Neural cell (in vitro differentiated cells): ENCODE measurements around the gene SPECC1L.

Source experiments
- EP300 ChIP-seq: fragments of 450-650 bp; conservative IDR thresholded peaks from 2 replicates; pipeline ENCODE4 v1.6.1; 2014; ENCODE audit warnings: antibody characterized with exemption, mild to moderate bottlenecking, moderate library complexity; ENCODE audit not compliant: poor library complexity, severe bottlenecking
- EZH2 ChIP-seq: fragments of 200-600, 300-800 bp; shearing (Covaris generic), sonication (generic); IDR thresholded peaks from 2 replicates; pipeline ENCODE4 v1.6.1; 2014; ENCODE audit warnings: antibody characterized with exemption, low read length, borderline replicate concordance, mild to moderate bottlenecking; ENCODE audit not compliant: insufficient read depth, poor library complexity, severe bottlenecking
- REST ChIP-seq: IDR thresholded peaks from 2 replicates; pipeline ENCODE4 v1.6.1; 2012; ENCODE audit warnings: borderline replicate concordance
- TF ChIP-seq, protein P1 (sequence below): fragments of 450-650 bp; IDR thresholded peaks from 2 replicates; pipeline ENCODE4 v1.5.1; 2014; ENCODE audit warnings: antibody characterized with exemption, mild to moderate bottlenecking, moderate library complexity; ENCODE audit not compliant: poor library complexity, severe bottlenecking

DNA sequence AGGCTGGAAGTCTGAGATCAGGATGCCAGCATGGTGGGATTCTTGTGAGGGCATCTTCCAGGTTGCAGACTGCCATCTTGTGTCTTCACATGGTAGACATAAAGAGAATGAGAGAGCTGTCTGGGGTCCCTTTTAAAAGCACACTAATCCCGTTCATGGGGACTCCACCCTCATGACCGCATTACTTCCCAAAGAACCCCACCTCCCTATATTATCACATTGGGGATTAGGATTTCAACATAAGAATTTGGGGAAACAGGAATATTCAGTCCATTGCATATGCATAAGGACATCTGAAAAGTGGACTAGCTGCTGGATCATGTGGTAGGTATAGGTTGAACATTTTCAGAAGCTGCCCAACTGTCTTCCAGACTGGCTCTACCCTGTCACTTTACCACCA lies 123.6 kb downstream of the SPECC1L start:
- TF ChIP-seq REST: no peak
- TF ChIP-seq, protein P1, sequence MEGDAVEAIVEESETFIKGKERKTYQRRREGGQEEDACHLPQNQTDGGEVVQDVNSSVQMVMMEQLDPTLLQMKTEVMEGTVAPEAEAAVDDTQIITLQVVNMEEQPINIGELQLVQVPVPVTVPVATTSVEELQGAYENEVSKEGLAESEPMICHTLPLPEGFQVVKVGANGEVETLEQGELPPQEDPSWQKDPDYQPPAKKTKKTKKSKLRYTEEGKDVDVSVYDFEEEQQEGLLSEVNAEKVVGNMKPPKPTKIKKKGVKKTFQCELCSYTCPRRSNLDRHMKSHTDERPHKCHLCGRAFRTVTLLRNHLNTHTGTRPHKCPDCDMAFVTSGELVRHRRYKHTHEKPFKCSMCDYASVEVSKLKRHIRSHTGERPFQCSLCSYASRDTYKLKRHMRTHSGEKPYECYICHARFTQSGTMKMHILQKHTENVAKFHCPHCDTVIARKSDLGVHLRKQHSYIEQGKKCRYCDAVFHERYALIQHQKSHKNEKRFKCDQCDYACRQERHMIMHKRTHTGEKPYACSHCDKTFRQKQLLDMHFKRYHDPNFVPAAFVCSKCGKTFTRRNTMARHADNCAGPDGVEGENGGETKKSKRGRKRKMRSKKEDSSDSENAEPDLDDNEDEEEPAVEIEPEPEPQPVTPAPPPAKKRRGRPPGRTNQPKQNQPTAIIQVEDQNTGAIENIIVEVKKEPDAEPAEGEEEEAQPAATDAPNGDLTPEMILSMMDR: no peak
- no peak for TF ChIP-seq EZH2
- no peak for TF ChIP-seq EP300
